AG09319 (cell line): ENCODE results near the gene BCCIP.

ENCODE experiments used
- DNase-seq: peaks from one replicate; pipeline ENCODE4 v3.0.0-alpha.2; 2010; ENCODE audit warnings: low read depth; ENCODE audit errors: extremely low read depth
- CTCF ChIP-seq: IDR thresholded peaks from 2 replicates; pipeline ENCODE4 v1.5.1; 2011; ENCODE audit warnings: low read depth, mild to moderate bottlenecking, inconsistent platforms, low read length, moderate library complexity

Gene BCCIP

GRCh38 chr10:125857185-125857760 is 33.9 kb downstream of the BCCIP start:
- DNase-seq = no peak
- TF ChIP-seq CTCF = no peak

GRCh38 chr10:125859128-125859817 is 35.9 kb downstream of the BCCIP start:
- no peak for TF ChIP-seq CTCF
- no peak for DNase-seq

GRCh38 chr10:125865120-125865519 is 41.8 kb downstream of the BCCIP start:
- DNase-seq = no peak
- TF ChIP-seq CTCF = no peak

GRCh38 chr10:125866421-125867029 is 43.2 kb downstream of the BCCIP start:
- no peak for TF ChIP-seq CTCF
- no peak for DNase-seq

GRCh38 chr10:125868372-125868975 is 45.1 kb downstream of the BCCIP start:
- DNase-seq = no peak

GRCh38 chr10:125871338-125871737 is 48.0 kb downstream of the BCCIP start:
- peak; percentile 59 for DNase-seq
- TF ChIP-seq CTCF = no peak

More at GRCh38 chr10:125868372-125868975, 45.1 kb downstream of the BCCIP start:
- peak; percentile 79 for TF ChIP-seq CTCF
